ENCODE results near the gene COPS6.

COPS6 gene

DNA sequence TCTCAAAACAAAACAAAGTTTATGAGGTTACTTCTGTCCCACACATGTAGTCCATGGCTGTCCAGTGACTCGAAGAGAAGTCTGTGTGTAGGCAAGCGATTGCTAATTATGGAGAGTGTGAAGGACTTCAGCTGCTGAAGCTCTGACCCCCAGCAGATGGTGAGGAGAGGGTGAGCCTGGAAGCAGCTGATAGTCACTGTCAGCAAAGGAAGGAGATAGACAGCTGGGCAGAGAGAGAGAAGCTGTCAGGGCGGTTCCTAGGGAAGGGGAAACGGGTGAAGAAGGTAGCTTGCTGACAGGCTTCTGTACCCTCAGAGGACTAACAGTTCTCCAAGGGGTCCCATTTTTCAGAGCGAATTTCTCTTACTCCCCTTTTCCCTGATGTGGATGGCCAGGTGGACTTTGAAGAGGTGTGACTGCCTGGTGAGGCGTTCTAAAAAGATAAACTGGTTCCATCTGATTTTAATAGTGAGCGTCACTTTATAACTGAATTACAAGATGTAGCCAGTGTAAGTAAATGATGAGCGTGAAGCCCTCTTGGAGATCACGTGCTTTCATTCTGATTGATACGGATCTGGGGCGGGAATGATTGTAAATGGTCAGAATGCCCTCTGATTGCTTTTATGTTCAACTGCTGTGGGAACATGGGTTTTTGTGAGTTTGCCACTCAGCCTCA is 27.1 kb upstream of the COPS6 start:
- Histone ChIP-seq H3K27me3 (ENCODE audit: control insufficient read depth, low read length) (no peaks in the 10 kb centered on the region), H3K4me2 (ENCODE audit: low read length) (no peak overlapping the region), H3K9me3 (ENCODE audit: control insufficient read depth, insufficient read depth, low read length) (no peaks in the 10 kb centered on the region), H3K36me3 (ENCODE audit: control insufficient read depth, low read length) (peaks cover 17% of the 10 kb centered on the region), H4K20me1 (ENCODE audit: control insufficient read depth, insufficient read depth, low read depth, low read length) (no peaks in the 10 kb centered on the region), H3K79me2 (ENCODE audit: control insufficient read depth, low read length) (no peaks in the 10 kb centered on the region), H3K9me2 (replicated peaks; ENCODE audit: control insufficient read depth, low read length) (no peaks in the 10 kb centered on the region), H3K4me1 (ENCODE audit: control insufficient read depth, low read length) (peaks cover 11% of the 10 kb centered on the region), H3K4me3 (ENCODE audit: low read length) (no peak overlapping the region), H3K27ac (ENCODE audit: low read depth, low read length) (no peak overlapping the region), H3F3A (ENCODE audit: control insufficient read depth, insufficient read depth) (no peaks in the 10 kb centered on the region)
- TF ChIP-seq EZH2phosphoT487 (IDR thresholded peaks at IDR 0.05; ENCODE audit: borderline replicate concordance, low read length) = no peak
- TF ChIP-seq, protein P1, sequence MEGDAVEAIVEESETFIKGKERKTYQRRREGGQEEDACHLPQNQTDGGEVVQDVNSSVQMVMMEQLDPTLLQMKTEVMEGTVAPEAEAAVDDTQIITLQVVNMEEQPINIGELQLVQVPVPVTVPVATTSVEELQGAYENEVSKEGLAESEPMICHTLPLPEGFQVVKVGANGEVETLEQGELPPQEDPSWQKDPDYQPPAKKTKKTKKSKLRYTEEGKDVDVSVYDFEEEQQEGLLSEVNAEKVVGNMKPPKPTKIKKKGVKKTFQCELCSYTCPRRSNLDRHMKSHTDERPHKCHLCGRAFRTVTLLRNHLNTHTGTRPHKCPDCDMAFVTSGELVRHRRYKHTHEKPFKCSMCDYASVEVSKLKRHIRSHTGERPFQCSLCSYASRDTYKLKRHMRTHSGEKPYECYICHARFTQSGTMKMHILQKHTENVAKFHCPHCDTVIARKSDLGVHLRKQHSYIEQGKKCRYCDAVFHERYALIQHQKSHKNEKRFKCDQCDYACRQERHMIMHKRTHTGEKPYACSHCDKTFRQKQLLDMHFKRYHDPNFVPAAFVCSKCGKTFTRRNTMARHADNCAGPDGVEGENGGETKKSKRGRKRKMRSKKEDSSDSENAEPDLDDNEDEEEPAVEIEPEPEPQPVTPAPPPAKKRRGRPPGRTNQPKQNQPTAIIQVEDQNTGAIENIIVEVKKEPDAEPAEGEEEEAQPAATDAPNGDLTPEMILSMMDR (IDR thresholded peaks at IDR 0.05; ENCODE audit: low read depth, low read length, poor library complexity, severe bottlenecking) = no peak

DNA sequence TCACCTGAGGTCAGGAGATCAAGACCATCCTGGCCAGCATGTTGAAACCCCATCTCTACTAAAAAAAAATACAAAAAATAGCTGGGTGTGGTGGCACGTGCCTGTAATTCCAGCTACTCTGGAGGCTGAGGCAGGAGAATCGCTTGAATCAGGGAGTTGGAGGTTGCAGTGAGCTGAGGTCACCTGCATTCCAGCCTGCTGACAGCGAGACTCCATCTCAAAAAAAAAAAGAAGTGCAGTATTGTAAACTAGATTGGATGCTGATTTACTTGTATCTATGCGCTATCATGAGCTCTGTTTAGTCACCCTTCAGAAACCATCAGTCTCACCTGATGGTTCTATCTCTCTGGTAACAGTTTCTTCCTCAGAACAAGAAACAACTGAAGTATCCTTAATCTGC is 25.4 kb upstream of the COPS6 start:
- H3K27me3 ChIP-seq (ENCODE audit: control insufficient read depth, low read length) = no peaks in the 10 kb centered on the region
- no peak overlapping the region for H3K4me2 ChIP-seq (ENCODE audit: low read length)
- peaks cover 11% of the 10 kb centered on the region for H3K4me1 ChIP-seq (ENCODE audit: control insufficient read depth, low read length)

DNA sequence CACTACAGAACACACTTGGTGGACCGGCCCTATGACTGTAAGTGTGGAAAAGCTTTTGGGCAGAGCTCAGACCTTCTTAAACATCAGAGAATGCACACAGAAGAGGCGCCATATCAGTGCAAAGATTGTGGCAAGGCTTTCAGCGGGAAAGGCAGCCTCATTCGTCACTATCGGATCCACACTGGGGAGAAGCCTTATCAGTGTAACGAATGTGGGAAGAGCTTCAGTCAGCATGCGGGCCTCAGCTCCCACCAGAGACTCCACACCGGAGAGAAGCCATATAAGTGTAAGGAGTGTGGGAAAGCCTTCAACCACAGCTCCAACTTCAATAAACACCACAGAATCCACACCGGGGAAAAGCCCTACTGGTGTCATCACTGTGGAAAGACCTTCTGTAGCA is 24.6 kb upstream of the COPS6 start:
- Histone ChIP-seq H3K9me2 (replicated peaks; ENCODE audit: control insufficient read depth, low read length) (no peaks in the 10 kb centered on the region), H3F3A (ENCODE audit: control insufficient read depth, insufficient read depth) (no peaks in the 10 kb centered on the region), H3K4me1 (ENCODE audit: control insufficient read depth, low read length) (peaks cover 7% of the 10 kb centered on the region), H3K9me3 (ENCODE audit: control insufficient read depth, insufficient read depth, low read length) (no peaks in the 10 kb centered on the region), H4K20me1 (ENCODE audit: control insufficient read depth, insufficient read depth, low read depth, low read length) (no peaks in the 10 kb centered on the region), H3K36me3 (ENCODE audit: control insufficient read depth, low read length) (peaks cover 15% of the 10 kb centered on the region), H3K27me3 (ENCODE audit: control insufficient read depth, low read length) (no peaks in the 10 kb centered on the region), H3K4me3 (ENCODE audit: low read length) (no peak overlapping the region), H3K79me2 (ENCODE audit: control insufficient read depth, low read length) (no peaks in the 10 kb centered on the region), H3K27ac (ENCODE audit: low read depth, low read length) (no peak overlapping the region), H3K4me2 (ENCODE audit: low read length) (no peak overlapping the region)
- no peak for TF ChIP-seq EZH2phosphoT487 (IDR thresholded peaks at IDR 0.05; ENCODE audit: borderline replicate concordance, low read length)
- TF ChIP-seq, protein P1 (IDR thresholded peaks at IDR 0.05; ENCODE audit: low read depth, low read length, poor library complexity, severe bottlenecking) = no peak

More for the DNA sequence above, 25.4 kb upstream of the COPS6 start:
- Histone ChIP-seq H4K20me1 (ENCODE audit: control insufficient read depth, insufficient read depth, low read depth, low read length) (no peaks in the 10 kb centered on the region), H3K9me2 (replicated peaks; ENCODE audit: control insufficient read depth, low read length) (no peaks in the 10 kb centered on the region), H3K4me3 (ENCODE audit: low read length) (no peak overlapping the region), H3K36me3 (ENCODE audit: control insufficient read depth, low read length) (peaks cover 17% of the 10 kb centered on the region), H3F3A (ENCODE audit: control insufficient read depth, insufficient read depth) (no peaks in the 10 kb centered on the region), H3K9me3 (ENCODE audit: control insufficient read depth, insufficient read depth, low read length) (no peaks in the 10 kb centered on the region), H3K79me2 (ENCODE audit: control insufficient read depth, low read length) (no peaks in the 10 kb centered on the region), H3K27ac (ENCODE audit: low read depth, low read length) (no peak overlapping the region)
- TF ChIP-seq EZH2phosphoT487 (IDR thresholded peaks at IDR 0.05; ENCODE audit: borderline replicate concordance, low read length) = no peak
- TF ChIP-seq, protein P1 (IDR thresholded peaks at IDR 0.05; ENCODE audit: low read depth, low read length, poor library complexity, severe bottlenecking) = no peak

Data from DOHH2 (cell line).